ENCODE data around the gene RBBP5. TPM values are rescaled to one million over a fixed set of nuclear protein-coding genes. Genes with fewer than 3 reads are reported as not detected.

Gene RBBP5
- total and polyA plus RNA-seq, 2 of the 4 experiments (the other 2 are of a cell fraction) = 7.3 to 37.5 TPM

DNA sequence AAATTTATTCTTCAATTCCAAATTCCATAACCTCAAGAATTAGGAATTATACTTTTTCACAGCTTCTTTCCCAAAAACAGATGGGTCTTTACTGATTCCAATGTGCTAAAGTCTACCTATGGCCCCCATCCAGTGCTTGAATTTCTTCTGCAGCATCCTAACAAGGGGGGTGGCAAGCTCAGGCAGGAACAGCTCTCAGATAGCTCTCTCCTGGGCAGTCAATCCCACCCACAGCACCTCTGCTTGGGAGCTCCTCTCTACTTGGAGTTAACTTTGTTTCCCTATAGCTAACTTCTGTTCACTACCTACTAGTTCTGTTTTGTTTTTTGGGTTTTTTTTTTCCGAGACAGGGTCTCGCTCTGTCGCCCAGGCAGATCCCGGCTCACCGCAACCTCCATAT is 12.1 kb downstream of the RBBP5 start:
- Histone ChIP-seq H2BK5ac (ENCODE audit: low read depth, low read length, poor library complexity, severe bottlenecking) (no peak overlapping the region), H2AK5ac (ENCODE audit: low read depth, low read length) (no peak overlapping the region), H3K4me2 (ENCODE audit: low read depth, low read length) (no peak overlapping the region), H4K20me1 (ENCODE audit: insufficient read depth, low read length) (no peaks in the 10 kb centered on the region), H4K5ac (ENCODE audit: low read depth, low read length) (no peak overlapping the region), H3K14ac (replicated peaks; ENCODE audit: low read depth, low read length) (no peak overlapping the region), H3K4me3 (ENCODE audit: insufficient read depth, low read depth, low read length) (no peak overlapping the region), H2AK9ac (replicated peaks; ENCODE audit: low read depth, low read length, poor library complexity) (no peak overlapping the region), H3K9me1 (ENCODE audit: insufficient read depth, low read length) (peaks cover 5% of the 10 kb centered on the region), H2BK20ac (ENCODE audit: low read depth, low read length) (no peak overlapping the region), H3K27me3 (ENCODE audit: control insufficient read depth, insufficient read depth, low read length) (no peaks in the 10 kb centered on the region), H3K79me1 (ENCODE audit: low read depth in 1 of 2, low read length in 2 of 2) (peaks cover 16 to 18% of the 10 kb centered on the region in 2 experiments; a peak in 3 of 4 replicates), H3K27ac (ENCODE audit: insufficient read depth, low read length) (no peak overlapping the region), H4K8ac (ENCODE audit: low read depth in 2 of 2, low read length in 2 of 2) (no peak overlapping the region), H3K4ac (ENCODE audit: low read depth, low read length) (no peak overlapping the region), H3K9ac (ENCODE audit: low read depth, low read length) (no peak overlapping the region), H3K23ac (ENCODE audit: low read depth, low read length) (no peak overlapping the region), H3K9me3 (ENCODE audit: control insufficient read depth, insufficient read depth, low read length) (no peaks in the 10 kb centered on the region), H3K56ac (ENCODE audit: extremely low read depth, insufficient read depth, low read length) (no peak overlapping the region), H2BK120ac (ENCODE audit: low read depth, low read length) (no peak overlapping the region), H3K4me1 (ENCODE audit: control insufficient read depth, insufficient read depth, low read length) (no peaks in the 10 kb centered on the region), H3K36me3 (ENCODE audit: control insufficient read depth, insufficient read depth, low read length) (peaks cover 17% of the 10 kb centered on the region), H4K91ac (ENCODE audit: insufficient read depth, low read depth, low read length) (no peak overlapping the region), H3K18ac (ENCODE audit: low read depth, low read length) (no peak overlapping the region), H2BK15ac (ENCODE audit: low read depth, low read length) (no peak overlapping the region), H2AFZ (replicated peaks; ENCODE audit: low read length, poor library complexity) (no peak overlapping the region)
- dilution Hi-C loops (cut with HindIII; ENCODE audit: low sequenced_read_pairs, unreplicated experiment) (no loop called here), in situ Hi-C loops (cut with MboI; ENCODE audit: low sequenced_read_pairs) (no loop called here), intact Hi-C loops (cut with micrococcal nuclease) (no loop called here)
- ChIA-PET POLR2A (ENCODE audit: unreplicated experiment) (no interaction called here), CTCF (interaction anchor here (0.6 to 1.3 kb wide), 3 partner anchors 11 to 226 kb away, joined by 3 to 4 read pairs (median 3); no protein-coding TSS in a partner anchor)
- BruUV-seq (replicated peaks) = no TSS peak
- DNase-seq (no peak), ATAC-seq (ENCODE audit: low read depth) (no peak)
- TF ChIP-seq RCOR1 (IDR thresholded peaks at IDR 0.05; ENCODE audit: insufficient replicate concordance, low read length) = no peak
- TF ChIP-seq RFX5 (IDR thresholded peaks at IDR 0.05; ENCODE audit: low read depth, low read length) = no peak
- no peak for TF ChIP-seq POLR2A (IDR thresholded peaks at IDR 0.05; ENCODE audit: low read depth, low read length)
- TF ChIP-seq CEBPB (IDR thresholded peaks at IDR 0.05; ENCODE audit: low read depth, low read length) = no peak
- 60% methylated on average over 1 of the region's 5 CpGs; no CpG with 5 or more reads in 1 of the 2 experiments for WGBS, 2 experiments (ENCODE audit: extremely low coverage in 2 of 2, insufficient read length in 1 of 2)

All from IMR-90 (cell line).